GM18909 (cell line): ENCODE data around the gene RGS18.
"Not testable (repeated sequence)": the region's sequence is repeated elsewhere in the genome, so short reads cannot be mapped to it uniquely, and the experiment has no call there.

Source experiments
- ATAC-seq: cut with Tn5 transposase; IDR thresholded peaks from one replicate; pipeline ENCODE4 v1.9.1; 2021; ENCODE audit warnings: mild to moderate bottlenecking; ENCODE audit not compliant: unreplicated experiment, poor library complexity

Gene RGS18, protein sequence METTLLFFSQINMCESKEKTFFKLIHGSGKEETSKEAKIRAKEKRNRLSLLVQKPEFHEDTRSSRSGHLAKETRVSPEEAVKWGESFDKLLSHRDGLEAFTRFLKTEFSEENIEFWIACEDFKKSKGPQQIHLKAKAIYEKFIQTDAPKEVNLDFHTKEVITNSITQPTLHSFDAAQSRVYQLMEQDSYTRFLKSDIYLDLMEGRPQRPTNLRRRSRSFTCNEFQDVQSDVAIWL

DNA sequence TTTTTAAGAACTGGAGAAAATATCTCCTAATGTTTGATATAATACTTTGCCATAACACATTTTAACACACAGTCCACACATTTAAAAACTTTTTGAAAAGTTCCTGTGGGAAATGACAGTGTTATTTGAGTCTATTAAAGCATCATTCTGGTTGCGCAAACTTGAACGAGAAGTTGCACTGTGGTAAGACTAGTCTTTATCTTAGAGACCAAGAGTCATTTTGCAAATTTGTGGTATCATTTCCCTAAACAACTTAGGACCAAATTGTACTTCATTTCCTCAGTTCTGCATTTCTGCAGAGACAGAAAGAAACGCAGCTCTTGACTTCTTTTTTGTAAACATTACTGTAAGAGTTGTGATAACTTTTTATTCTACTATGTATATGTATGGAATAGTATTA is at the start of gene RGS18:
Gene RGS18, plus strand, starts transcription at position 282 of the 400 bp plus-strand sequence. CDS start 176 bp downstream, outside the sequence.
- ATAC-seq, result no peak

DNA sequence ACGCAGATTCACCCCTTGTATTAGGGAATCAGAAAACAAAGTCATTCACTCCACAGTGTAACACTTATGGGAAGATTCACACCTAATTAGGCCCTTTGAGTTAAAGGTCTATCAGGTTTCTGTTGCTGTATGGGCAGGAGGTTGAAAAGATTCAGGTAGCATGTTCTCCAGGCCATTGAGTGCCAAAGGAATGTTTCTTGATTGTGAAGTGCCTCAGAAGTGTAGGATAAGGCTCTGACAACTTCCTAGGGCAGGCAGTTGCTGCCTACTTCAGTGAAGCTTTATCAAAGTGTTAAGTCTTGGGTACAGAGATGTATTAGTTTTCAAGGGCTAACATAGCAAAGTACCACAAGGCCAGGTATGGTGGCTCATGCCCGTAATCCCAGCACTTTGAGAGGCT is 48.7 kb upstream of the RGS18 start:
- ATAC-seq, result no peak

DNA sequence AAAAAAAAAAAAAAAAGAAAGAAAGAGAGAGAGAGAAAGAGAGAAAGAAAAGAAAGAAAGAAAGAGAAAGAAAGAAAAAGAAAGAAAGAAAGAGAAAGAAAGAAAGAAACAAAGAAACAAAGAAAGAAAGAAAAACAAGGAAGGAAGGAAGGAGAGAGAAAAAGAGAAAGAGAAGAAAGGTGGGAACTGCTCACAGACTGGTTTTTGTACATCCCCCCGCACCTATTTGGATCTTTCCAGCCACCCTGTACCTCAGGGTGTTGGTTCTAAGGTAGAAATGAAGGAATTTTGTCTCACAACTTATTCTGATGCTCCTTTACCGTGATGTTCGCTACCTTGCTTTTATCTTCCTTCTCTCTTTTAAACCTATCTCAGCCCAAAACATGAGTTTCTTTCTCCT is 43.3 kb upstream of the RGS18 start:
- no peak for ATAC-seq

DNA sequence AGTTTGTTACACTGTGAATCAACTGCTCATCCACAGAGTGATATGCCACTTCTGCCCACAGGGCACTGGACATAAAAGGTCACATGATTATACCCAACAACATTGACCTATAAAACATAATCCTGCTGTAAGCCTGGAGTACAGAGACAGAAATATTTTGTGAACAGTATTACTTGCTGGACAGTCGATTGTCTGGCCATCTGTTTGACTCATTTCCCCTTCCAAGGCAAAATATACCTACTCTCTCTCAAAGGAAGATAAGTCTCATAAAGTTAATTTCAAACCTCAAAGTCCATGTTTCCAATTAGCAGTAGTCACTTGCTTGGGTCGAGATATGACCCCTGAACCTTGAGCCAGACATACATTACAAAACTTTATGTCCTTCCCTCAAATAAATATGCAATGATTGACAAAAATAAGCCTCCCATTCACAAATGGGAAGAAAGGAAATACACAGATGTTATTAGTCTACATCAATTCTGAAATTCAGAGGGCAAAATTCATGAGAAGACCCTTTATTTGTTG is 39.3 kb upstream of the RGS18 start:
- no peak for ATAC-seq

DNA sequence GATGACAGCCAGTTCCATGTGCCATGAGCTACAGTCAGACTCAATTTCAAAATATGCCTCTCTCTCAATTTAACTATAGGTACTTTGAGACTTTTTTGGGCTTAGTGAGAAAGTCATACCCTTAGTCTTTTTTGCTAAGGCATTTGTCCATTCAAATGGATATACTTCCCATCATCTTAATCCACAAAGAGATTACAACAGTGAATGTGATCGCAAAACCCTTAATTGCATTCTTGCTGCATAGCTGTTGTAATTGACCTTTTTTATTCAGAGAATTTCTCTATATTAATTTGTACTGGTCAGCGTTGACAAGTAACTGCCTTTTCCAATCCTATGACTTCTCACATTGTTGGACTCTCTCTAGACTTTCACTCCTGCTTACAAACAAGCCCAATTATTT is 38.6 kb upstream of the RGS18 start:
- no peak for ATAC-seq

DNA sequence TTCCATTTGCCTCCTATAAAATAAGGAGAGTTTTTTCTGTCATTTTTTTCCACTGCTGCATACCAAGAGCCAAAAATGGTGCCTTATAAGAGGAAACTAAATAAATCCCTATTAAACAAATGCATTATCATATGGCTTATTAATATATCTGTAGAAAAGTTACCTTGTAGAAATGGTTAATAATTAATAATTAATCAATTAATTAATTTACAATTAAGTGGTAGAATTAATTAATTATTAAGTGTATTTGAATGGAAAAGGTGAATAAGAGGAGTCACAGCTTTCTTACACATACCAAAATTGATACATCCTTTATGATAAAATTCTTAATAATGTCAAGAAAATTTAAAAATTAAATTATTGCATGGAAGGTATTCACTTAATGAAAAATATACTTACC is 35.6 kb upstream of the RGS18 start:
- no peak for ATAC-seq

DNA sequence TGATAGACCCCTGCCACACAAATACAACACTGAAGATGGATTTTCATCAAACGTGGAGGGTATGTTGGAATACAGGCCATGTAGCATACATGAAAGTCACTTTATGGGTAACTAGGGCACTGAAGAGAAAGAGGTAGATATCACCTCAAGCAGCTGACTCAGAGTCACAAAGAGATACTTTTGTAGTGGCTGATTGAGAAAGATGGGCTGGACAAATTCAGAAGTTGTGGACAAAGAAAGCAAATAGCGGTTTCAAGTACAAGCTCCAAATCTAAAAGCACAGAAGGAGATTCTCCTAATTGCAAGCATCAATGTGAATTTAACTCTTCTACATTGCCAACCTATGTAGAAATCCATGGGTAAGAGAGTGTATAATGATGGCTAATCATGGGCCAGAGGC is 35.0 kb upstream of the RGS18 start:
- ATAC-seq, result no peak

DNA sequence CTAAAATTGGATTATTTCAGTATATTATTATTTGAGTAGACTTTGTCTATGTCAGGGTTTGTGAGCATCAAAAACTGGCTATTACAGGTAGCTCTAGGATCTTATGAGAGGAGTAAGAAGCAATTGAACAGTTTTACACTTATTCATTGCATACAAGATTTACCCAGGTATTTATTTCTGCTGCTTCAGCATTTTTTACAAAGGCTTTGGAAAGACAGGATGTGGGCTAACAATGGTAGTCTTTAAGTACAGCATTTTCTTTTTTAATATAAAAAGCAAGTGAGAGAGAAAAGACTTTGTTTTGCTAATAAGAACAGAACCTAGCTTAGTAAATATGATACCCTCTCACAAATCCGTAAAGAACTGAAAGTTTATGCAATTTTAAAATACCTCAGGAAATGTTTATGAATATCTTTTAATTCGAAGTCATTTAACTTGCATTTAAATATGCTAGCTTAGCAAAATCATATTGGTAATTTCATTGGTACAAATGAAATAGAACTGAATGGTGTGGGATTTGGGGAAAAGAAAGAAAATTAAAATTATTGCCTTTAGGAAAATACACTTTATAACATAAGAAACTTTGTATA is 32.1 kb upstream of the RGS18 start:
- no peak for ATAC-seq

DNA sequence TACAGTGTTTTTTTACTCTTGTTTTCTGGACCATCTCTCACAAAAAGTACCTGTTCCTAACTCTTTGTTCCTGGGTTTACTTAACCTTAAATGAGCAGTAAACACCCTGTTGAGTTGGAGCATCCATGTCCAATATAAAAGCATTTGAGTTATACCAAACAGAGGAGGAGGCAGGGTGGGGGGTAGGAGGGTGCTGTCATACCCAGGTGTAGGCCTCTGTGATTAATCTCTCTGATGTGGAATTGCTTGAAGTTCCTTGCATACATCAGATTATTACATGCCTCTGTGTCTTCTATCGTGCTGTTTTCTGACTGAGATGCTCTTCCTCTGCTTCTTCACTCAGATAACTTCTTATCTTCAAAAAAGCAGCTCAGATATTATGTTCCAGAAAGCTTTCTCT is 28.1 kb upstream of the RGS18 start:
- no peak for ATAC-seq

DNA sequence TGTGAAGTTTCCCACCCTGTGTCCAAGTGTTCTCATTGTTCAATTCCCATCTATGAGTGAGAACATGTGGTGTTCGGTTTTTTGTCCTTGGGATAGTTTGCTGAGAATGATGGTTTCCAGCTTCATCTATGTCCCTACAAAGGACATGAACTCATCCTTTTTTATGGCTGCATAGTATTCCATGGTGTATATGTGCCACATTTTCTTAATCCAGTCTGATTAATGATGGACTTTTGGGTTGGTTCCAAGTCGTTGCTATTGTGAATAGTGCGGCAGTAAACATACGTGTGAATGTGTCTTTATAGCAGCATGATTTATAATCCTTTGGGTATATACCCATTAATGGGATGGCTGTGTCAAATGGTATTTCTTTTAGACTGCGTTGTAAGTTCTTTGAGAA is 27.4 kb upstream of the RGS18 start:
- ATAC-seq, result not testable (repeated sequence)

DNA sequence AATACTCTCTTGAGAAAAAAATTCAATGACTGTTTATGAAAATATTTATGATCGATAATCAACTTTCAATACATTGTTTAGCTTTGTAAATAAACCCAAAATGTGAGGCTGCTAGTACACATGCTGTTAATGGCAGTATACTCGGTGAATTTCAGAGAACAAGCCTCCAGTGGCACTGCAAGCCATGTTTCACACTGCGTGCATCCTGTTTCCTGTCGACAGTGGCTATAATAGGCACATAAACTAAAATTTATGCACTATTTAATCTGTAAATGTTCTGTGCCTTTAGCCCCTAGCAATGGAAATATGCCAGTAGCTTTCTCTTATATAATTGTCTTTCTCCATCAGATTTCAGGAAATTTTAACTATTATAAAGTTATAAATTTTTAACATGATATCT is 26.3 kb upstream of the RGS18 start:
- no peak for ATAC-seq

DNA sequence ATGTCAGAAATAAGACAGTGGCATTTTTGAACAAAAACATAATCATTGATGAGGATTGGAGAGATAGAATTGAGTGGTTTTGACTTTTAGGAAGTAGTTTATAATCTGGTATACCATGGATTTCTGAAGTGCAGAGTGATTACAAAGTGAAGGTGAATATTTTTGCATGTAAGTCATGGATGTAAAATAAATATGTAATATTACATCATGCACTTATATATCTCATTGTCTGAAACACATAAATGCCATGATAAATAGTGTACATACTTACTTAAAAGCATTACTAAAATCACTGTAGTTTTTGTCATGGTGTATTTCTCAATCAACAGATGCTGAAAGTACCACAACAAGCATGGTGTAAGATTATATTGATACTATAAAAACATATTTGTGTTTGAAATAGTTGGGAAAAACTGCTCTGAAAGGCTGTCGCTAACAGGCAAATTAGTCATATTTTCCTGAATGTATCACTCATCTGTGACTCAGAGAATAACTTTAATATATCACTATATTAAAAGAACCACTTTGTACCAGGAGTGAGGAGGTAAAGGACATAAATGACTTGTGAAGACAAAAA is 24.8 kb upstream of the RGS18 start:
- ATAC-seq, result no peak

DNA sequence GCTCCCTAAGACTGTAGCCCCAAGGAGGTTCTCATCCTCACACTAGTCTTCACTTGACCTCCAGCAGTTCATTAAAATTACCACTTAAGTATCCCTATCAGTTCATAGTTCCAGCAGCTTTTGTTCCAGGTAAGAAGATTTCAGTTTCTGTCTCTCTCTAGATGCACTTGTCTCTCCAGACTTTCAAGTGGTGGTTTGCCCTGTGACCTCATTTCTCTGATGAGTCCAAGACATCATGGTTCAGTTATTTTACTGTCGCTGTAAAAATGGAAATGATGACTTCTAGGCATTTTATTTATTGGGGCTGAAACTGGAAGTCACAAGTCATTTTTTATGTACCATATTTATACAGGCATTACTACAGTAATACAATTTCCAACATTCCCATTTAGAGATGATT is 17.9 kb upstream of the RGS18 start:
- ATAC-seq, result no peak

DNA sequence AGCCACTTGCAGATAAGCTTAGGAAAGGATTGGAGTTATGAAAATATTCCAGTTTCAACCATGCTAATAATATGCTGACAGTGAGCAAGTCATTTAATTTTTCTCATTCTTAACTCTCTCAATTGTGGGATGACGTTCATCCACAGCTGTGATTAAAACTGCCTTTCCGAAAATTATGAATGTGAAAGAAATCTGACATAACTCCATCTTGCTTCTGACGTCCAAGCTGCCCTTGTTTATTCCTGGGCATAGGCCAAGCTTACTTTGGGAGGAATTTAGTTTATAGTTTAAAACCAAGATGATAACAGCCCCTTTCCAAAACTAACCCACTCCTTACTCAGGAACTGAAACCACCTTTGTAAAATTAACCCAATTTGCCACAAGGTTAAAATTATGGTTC is 11.0 kb upstream of the RGS18 start:
- no peak for ATAC-seq

DNA sequence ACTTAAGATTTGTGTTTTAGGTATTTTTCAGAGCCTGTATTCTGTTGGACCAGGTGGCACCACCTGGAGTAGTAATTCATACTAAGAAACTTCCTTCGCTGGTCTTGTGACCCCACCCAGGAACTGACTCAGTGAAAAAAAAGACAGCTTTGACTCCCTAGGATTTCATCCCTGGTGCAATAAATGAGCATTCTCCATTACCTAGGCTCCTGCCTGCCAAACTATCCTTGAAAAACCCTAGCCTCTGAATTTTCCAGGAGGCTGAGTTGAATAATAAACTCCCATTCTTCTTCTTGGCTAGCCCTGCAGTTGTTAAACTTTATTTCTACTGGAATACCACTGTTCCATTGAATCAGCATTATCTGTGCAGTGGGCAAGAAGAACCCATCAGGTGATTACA is 10.6 kb upstream of the RGS18 start:
- ATAC-seq, result no peak

DNA sequence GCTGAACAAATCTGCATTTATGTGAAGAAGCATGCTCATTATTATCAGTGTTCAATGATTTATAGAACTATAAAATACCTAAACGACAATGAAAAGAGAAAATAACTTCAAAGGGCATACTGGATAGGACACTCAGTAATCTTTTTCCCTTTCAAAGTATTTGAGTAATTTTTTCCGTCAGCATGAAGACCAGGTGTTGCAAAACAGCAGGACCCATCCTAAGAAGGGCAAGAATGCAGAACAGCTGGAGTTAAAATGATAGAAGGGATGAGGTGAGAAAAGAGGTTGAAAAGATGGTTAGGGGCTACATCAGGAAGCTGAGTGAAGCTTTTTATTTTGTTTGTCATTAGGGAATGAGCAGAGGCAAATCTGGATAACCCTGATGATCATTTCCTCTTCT is 7.1 kb upstream of the RGS18 start:
- ATAC-seq, result no peak

DNA sequence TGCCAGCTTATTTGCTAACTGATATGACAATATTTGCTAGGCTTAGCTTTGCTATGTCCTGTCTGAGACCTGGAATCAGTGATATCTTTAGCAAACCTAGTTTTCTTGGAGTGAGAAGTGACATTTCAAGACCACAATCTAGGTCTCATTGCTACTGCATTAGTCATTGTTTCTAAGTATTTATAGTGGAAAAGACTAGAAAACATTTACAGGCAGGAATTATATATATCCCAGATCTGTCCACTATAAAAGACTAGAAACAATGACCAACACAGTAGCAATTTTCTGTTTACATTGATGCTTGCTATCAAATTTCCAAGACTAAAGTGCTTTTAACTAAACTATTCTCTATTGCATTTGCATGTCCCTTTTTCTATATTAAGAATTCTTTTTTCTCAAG is 5.0 kb upstream of the RGS18 start:
- no peak for ATAC-seq

DNA sequence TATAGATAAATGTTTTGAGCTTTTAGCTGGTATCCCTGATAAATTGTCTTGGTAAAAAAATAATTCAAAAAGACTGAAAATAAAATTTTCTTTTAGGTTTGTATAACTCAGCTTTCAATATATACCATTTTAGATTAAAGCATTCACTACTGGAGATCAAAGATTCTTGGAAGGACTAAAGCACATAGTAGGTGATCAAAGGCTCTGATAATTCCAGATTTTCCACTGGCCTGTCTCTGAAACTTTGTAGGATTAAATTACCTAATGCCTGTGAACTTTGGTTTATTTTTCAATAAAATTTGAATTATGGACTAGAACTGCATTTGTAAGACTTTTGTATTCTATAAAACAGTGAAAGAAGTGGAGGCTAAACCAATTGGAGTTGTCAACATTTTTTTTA is 1.2 kb upstream of the RGS18 start:
- ATAC-seq, result no peak

DNA sequence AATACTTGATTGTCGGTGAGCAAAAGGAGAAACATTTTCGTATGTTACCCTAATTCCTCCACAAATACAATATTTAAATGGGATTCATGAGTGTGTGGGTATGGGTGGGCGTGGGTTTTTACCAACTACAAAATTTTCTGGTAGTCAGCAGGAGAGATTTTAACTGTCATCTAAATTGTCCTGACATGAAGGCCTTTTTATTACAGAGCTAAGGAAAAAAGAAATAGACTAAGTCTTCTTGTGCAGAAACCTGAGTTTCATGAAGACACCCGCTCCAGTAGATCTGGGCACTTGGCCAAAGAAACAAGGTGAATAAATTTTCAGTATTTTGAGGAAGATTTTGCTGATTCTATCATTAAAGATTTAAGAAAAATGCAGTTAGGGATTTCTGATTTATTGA is 752 bp downstream of the RGS18 start:
- ATAC-seq, result no peak

DNA sequence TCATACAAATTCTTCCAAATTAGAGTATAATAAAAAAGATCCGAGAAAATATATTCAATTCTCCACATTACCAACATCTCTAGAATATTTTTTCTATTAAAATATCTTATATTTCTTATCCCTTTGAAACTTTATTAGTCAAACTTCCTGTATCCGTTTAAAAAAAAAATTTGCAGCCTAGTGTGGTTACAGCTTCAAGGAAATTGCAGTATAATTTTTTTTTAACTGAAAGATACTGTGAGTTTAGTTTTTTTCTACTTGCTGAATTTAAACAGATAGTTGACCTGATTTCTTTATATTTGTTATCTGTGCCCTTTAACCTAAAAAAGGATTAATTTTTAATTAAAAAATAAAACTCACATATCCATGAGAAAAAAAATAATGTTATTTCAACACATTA is 1.5 kb downstream of the RGS18 start:
- ATAC-seq, result no peak

DNA sequence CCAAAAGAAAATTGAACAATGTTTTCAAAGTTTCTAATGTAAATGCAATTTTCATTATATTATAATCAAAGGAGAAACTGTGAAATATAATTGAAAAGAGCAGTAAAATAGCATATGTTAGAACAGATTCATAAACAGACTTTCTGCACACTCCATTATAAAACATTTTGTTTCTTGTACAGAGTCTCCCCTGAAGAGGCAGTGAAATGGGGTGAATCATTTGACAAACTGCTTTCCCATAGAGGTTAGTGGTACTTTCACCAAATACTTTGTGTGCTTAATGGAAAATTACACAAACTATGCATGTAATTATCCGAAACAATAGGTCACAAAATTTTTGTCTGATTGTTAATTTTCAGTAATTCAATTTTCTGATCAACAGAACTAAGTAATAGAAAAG is 1.9 kb downstream of the RGS18 start:
- ATAC-seq, result no peak

DNA sequence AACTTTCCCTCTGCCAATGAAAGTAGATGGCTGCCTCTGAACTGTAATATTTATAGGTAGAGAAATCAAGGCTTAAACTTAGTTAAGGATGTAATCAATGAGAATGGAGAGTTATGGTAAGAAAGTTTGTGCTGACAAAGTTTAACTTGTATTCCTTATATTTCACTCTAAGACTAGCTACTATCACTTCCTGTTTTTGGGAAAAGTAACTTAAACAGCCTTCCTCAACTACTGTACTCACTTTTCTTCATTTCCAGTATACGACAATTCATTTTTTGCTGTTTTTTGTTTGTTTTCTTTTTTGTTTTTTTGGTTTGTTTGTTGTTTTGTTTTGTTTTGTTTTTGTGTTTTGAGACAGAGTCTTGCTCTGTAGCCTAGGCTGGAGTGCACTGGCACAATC is 3.7 kb downstream of the RGS18 start:
- no peak for ATAC-seq
